HCT116 (cell line): Measurements from ENCODE around the gene MYDGF. TPM values are rescaled to one million over a fixed set of nuclear protein-coding genes. Genes with fewer than 3 reads are reported as not detected.

Experiments used
- ATAC-seq: fragments of 200-7000 bp; cut with Tn5 transposase; 2 replicates; pipeline ENCODE4 v1.9.1; 2020; ENCODE audit warnings: mild to moderate bottlenecking, moderate library complexity
- BruUV-seq: library from RNA; stranded (reverse); fragments of 400-500 nt; replicated peaks from 2 replicates; lab custom pipeline; 2021; lab: Mats Ljungman, UMichigan
- CTCF ChIA-PET: fragments of 300-600 bp; sonication (Branson Sonifier 250); formaldehyde crosslinking; loops from one replicate; lab custom pipeline; 2021; ENCODE audit warnings: antibody characterized with exemption; lab: Charles Lee
- POLR2A ChIA-PET: fragments of 300-600, 350-600 bp; sonication (Branson Sonifier 250); formaldehyde crosslinking; loops from one replicate; lab custom pipeline; 2021; ENCODE audit warnings: antibody characterized with exemption; lab: Charles Lee
- RAD21 ChIA-PET, 2 experiments: fragments of 300-600 bp; sonication (Branson Sonifier 250); formaldehyde crosslinking; loops; one replicate each; lab custom pipeline; 2023; ENCODE audit warnings: low total read pairs in 2 of 2; ENCODE audit not compliant: uncharacterized antibody in 2 of 2, unreplicated experiment in 2 of 2, low non-redundant PET in 1 of 2; lab: Charles Lee
- DNase-seq: peaks from one replicate; pipeline ENCODE4 v3.0.0-alpha.2; 2010; ENCODE audit warnings: low read depth, low spot score
- H2AFZ ChIP-seq: fragments of 200-600 bp; shearing (Covaris generic), sonication (generic); 2 replicates; pipeline ENCODE4 v1.6.1; 2017; ENCODE audit warnings: low read depth, mixed run types, mixed read lengths, antibody characterized with exemption, low read length; ENCODE audit not compliant: poor library complexity, severe bottlenecking
- H3K27ac ChIP-seq: 2 replicates; pipeline ENCODE4 v1.5.1; 2012; ENCODE audit warnings: low read depth, low read length
- H3K27me3 ChIP-seq: fragments of 200-600 bp; sonication (generic); 2 replicates; pipeline ENCODE4 v1.6.1; 2016; ENCODE audit warnings: mixed run types, low read length, mixed read lengths; ENCODE audit not compliant: insufficient read depth
- H3K36me3 ChIP-seq, 2 experiments: fragments of 200-500 bp in 1 of 2; fragments of 200-600 bp in 1 of 2; sonication (Bioruptor generic) in 1 of 2; sonication (generic) in 1 of 2; 2 replicates each; pipeline versions ENCODE4 v1.5.1 to v1.6.1; 2014 to 2016; ENCODE audit warnings: low read length in 2 of 2, inconsistent platforms in 1 of 2, mixed read lengths in 1 of 2, mixed run types in 1 of 2; ENCODE audit not compliant: insufficient read depth in 2 of 2, control insufficient read depth in 1 of 2
- H3K4me1 ChIP-seq, 2 experiments: fragments of 200-600 bp in 1 of 2; sonication (generic) in 1 of 2; 2 replicates each; pipeline versions ENCODE4 v1.5.1 to v1.6.1; 2012 to 2017; ENCODE audit warnings: low read length in 2 of 2, inconsistent platforms in 1 of 2, mild to moderate bottlenecking in 1 of 2, mixed read lengths in 1 of 2, mixed run types in 1 of 2, moderate library complexity in 1 of 2; ENCODE audit not compliant: insufficient read depth in 2 of 2, control insufficient read depth in 1 of 2
- H3K4me2 ChIP-seq: fragments of 200-600 bp; sonication (generic); 2 replicates; pipeline ENCODE4 v1.6.1; 2017; ENCODE audit warnings: mixed run types, low read length, mixed read lengths
- H3K4me3 ChIP-seq, 2 experiments: fragments of 200-600 bp in 1 of 2; sonication (generic) in 1 of 2; replicated peaks in 1 of 2; 2 replicates each; pipeline ENCODE4 v1.5.1; 2011 to 2016; ENCODE audit warnings: low read length in 2 of 2, control low read depth in 1 of 2, low read depth in 1 of 2, mild to moderate bottlenecking in 1 of 2, mixed read lengths in 1 of 2, mixed run types in 1 of 2
- H3K79me2 ChIP-seq: fragments of 200-600 bp; sonication (generic); 2 replicates; pipeline ENCODE4 v1.6.1; 2017; ENCODE audit warnings: mild to moderate bottlenecking, mixed run types, low read length, moderate library complexity, mixed read lengths; ENCODE audit not compliant: insufficient read depth
- H3K9ac ChIP-seq: fragments of 200-600 bp; sonication (generic); 2 replicates; pipeline ENCODE4 v1.6.1; 2016; ENCODE audit warnings: low read length, mixed read lengths
- H3K9me2 ChIP-seq: fragments of 200-600 bp; sonication (generic), shearing (Covaris generic); 2 replicates; pipeline ENCODE4 v1.6.1; 2017; ENCODE audit warnings: mixed run types, mild to moderate bottlenecking, moderate library complexity; ENCODE audit not compliant: insufficient read depth
- H3K9me3 ChIP-seq, 2 experiments: fragments of 200-500 bp in 1 of 2; fragments of 200-600 bp in 1 of 2; sonication (Bioruptor generic) in 1 of 2; sonication (generic) in 1 of 2; 2 replicates each; pipeline ENCODE4 v1.6.1; 2014 to 2017; ENCODE audit warnings: low read length in 2 of 2, mixed read lengths in 2 of 2, inconsistent platforms in 1 of 2, low read depth in 1 of 2, mild to moderate bottlenecking in 1 of 2, mixed run types in 1 of 2, moderate library complexity in 1 of 2; ENCODE audit not compliant: control insufficient read depth in 1 of 2, insufficient read depth in 1 of 2
- H4K20me1 ChIP-seq: fragments of 200-600 bp; sonication (generic), shearing (Covaris generic); 2 replicates; pipeline ENCODE4 v1.6.1; 2017; ENCODE audit warnings: mixed run types, mild to moderate bottlenecking, moderate library complexity; ENCODE audit not compliant: insufficient read depth
- ELF1 ChIP-seq: IDR thresholded peaks from 2 replicates; pipeline ENCODE4 v1.6.1; 2012; ENCODE audit warnings: low read depth, borderline replicate concordance
- EZH2 ChIP-seq: fragments of 200-600 bp; sonication (generic); IDR thresholded peaks from 2 replicates; pipeline ENCODE4 v1.6.1; 2017; ENCODE audit warnings: antibody characterized with exemption, mixed run types
- EZH2phosphoT487 ChIP-seq: fragments of 200-600 bp; IDR thresholded peaks from 2 replicates; pipeline ENCODE4 v1.6.1; 2018; ENCODE audit warnings: antibody characterized with exemption, borderline replicate concordance
- FOSL1 ChIP-seq: IDR thresholded peaks from 2 replicates; pipeline ENCODE4 v1.6.1; 2012; ENCODE audit warnings: low read depth
- JUND ChIP-seq: IDR thresholded peaks from 2 replicates; pipeline ENCODE4 v1.6.1; 2012
- POLR2A ChIP-seq: IDR thresholded peaks from 2 replicates; pipeline ENCODE4 v1.7.0; 2011; ENCODE audit warnings: borderline replicate concordance; ENCODE audit not compliant: insufficient read depth, insufficient read length; ENCODE audit errors: extremely low read depth
- RAD21 ChIP-seq: IDR thresholded peaks from 2 replicates; pipeline ENCODE4 v1.6.1; 2012; ENCODE audit warnings: low read depth, mild to moderate bottlenecking
- REST ChIP-seq: IDR thresholded peaks from 2 replicates; pipeline ENCODE4 v1.6.1; 2012; ENCODE audit warnings: low read depth
- SIN3A ChIP-seq: IDR thresholded peaks from 2 replicates; pipeline ENCODE4 v1.6.1; 2012; ENCODE audit warnings: low read depth
- SP1 ChIP-seq: IDR thresholded peaks from 2 replicates; pipeline ENCODE4 v1.6.1; 2012; ENCODE audit warnings: low read depth
- YY1 ChIP-seq: IDR thresholded peaks from 2 replicates; pipeline ENCODE4 v1.6.1; 2011; ENCODE audit warnings: low read length, low read depth, moderate library complexity, mild to moderate bottlenecking; ENCODE audit not compliant: insufficient replicate concordance; ENCODE audit errors: extremely low read depth
- ZFX ChIP-seq: fragments of 450-650 bp; IDR thresholded peaks from 2 replicates; pipeline ENCODE4 v1.6.1; 2017
- ZNF274 ChIP-seq: fragments of 200-500 bp; sonication (Bioruptor generic); IDR thresholded peaks from 2 replicates; pipeline ENCODE4 v1.6.1; 2014; ENCODE audit warnings: mild to moderate bottlenecking, low read depth, low read length, inconsistent platforms
- intact Hi-C: fragments of 100-400 bp; cut with micrococcal nuclease; formaldehyde crosslinking; loops from 2 replicates; pipeline ENCODE4 v1.10.0; 2022
- total RNA-seq: library from RNA; stranded (reverse); gene quantifications from one replicate; pipeline ENCODE4 v1.2.1, GENCODE V29; 2021; ENCODE audit not compliant: unreplicated experiment
- TF ChIP-seq, protein P1 (sequence below): IDR thresholded peaks from 2 replicates; pipeline ENCODE4 v1.6.1; 2012
- TF ChIP-seq, protein P2 (sequence below), 3 experiments: fragments of 200-600 bp in 1 of 3; sonication (generic) in 1 of 3; IDR thresholded peaks in 2 of 3; conservative IDR thresholded peaks in 1 of 3; 2 replicates each; pipeline ENCODE4 v1.5.1; 2012 to 2017; ENCODE audit warnings: low read depth in 2 of 3, low read length in 2 of 3, antibody characterized with exemption in 1 of 3, borderline replicate concordance in 1 of 3, control low read depth in 1 of 3, mild to moderate bottlenecking in 1 of 3, mixed read lengths in 1 of 3, mixed run types in 1 of 3, moderate library complexity in 1 of 3; ENCODE audit not compliant: insufficient read depth in 1 of 3

The MYDGF gene
- total RNA-seq, 1 experiment from 2014 or later, result 110 TPM

DNA sequence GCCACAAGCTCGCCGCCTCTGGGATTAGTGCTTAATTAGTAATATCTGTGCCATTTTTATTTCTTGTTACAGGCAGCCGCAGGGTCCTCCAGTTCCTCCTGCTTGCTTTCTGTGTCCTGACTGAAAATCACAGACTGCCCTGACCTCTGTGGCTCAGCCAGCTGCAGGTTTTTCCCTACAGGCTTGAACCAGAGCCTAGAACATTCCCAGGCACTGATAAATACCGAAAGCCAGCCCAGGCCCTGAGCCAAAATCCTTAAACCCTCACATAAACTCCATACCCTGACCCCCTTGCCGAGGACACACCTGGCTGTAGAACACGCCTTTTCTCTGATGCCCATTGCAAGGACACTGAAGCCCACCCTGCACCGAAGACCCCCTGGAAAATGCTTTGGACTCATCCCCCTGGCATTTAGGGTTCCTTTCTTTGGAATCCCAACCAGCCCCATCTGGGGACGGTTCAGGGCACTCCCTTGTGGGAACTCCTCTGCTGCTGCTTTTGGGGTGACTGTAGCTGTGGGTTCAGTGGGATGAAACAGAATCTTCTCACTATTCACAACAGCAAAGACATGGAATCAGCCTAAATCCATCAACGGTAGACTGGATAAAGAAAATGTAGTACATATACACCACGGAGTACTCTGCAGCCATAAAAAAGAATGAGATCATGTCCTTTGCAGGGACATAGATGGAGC lies 38.0 kb upstream of the MYDGF start (continued):
- TF ChIP-seq REST (no peak), ELF1 (no peak), ZNF274 (no peak), EZH2phosphoT487 (no peak)
- TF ChIP-seq, protein P1, sequence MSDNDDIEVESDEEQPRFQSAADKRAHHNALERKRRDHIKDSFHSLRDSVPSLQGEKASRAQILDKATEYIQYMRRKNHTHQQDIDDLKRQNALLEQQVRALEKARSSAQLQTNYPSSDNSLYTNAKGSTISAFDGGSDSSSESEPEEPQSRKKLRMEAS, result no peak
- TF ChIP-seq, protein P2, sequence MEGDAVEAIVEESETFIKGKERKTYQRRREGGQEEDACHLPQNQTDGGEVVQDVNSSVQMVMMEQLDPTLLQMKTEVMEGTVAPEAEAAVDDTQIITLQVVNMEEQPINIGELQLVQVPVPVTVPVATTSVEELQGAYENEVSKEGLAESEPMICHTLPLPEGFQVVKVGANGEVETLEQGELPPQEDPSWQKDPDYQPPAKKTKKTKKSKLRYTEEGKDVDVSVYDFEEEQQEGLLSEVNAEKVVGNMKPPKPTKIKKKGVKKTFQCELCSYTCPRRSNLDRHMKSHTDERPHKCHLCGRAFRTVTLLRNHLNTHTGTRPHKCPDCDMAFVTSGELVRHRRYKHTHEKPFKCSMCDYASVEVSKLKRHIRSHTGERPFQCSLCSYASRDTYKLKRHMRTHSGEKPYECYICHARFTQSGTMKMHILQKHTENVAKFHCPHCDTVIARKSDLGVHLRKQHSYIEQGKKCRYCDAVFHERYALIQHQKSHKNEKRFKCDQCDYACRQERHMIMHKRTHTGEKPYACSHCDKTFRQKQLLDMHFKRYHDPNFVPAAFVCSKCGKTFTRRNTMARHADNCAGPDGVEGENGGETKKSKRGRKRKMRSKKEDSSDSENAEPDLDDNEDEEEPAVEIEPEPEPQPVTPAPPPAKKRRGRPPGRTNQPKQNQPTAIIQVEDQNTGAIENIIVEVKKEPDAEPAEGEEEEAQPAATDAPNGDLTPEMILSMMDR (IDR thresholded peaks at IDR 0.05 in 2 of 3, conservative IDR thresholded peaks at IDR 0.05 in 1 of 3; ENCODE audit: borderline replicate concordance in 1 of 3, insufficient read depth in 1 of 3, low read depth in 2 of 3, low read length in 2 of 3), result no peak

- ChIA-PET CTCF (no interaction called here), POLR2A (no interaction called here), RAD21 (no interaction called here)
- Histone ChIP-seq H3K4me2 (no peak overlapping the region), H3K9me3 (no peaks in the 10 kb centered on the region), H3K79me2 (peaks cover 14% of the 10 kb centered on the region; the same call in 1 of the 2 replicates), H3K4me3 (no peak overlapping the region), H3K36me3 (peaks cover 3 to 52% of the 10 kb centered on the region in 2 experiments; a peak in 3 of 4 replicates), H3K9ac (no peak overlapping the region), H3K27ac (no peak overlapping the region), H3K9me2 (no peaks in the 10 kb centered on the region), H3K4me1 (peaks cover 0 to 6% of the 10 kb centered on the region in 2 experiments; a peak in 2 of 4 replicates), H2AFZ (no peak overlapping the region), H3K27me3 (no peaks in the 10 kb centered on the region), H4K20me1 (no peaks in the 10 kb centered on the region)
- DNase-seq (no peak), ATAC-seq (no peak)
- no TSS peak for BruUV-seq
- intact Hi-C loops, result no loop called here
- TF ChIP-seq POLR2A (no peak), YY1 (no peak), ZFX (no peak), FOSL1 (no peak), SP1 (no peak), JUND (no peak), SIN3A (no peak), ZNF274 (no peak), EZH2 (no peak), ELF1 (no peak), RAD21 (no peak)
- TF ChIP-seq, protein P1, result no peak
- TF ChIP-seq, protein P2 (IDR thresholded peaks at IDR 0.05 in 2 of 3, conservative IDR thresholded peaks at IDR 0.05 in 1 of 3; ENCODE audit: borderline replicate concordance in 1 of 3, insufficient read depth in 1 of 3, low read depth in 2 of 3, low read length in 2 of 3), result no peak
Observed at GRCh38 chr19:4707322-4707721, 37.2 kb upstream of the MYDGF start.
